Body of pancreas (tissue), 4 donors: ENCODE results near the gene PTPRN2. TPM values are rescaled to one million over a fixed set of nuclear protein-coding genes. Genes with fewer than 3 reads are reported as not detected.

Experiments used
- ATAC-seq: fragments of 150-250 bp; one replicate; pipeline ENCODE4 v1.9.1; 2016
- DNase-seq, 4 donors: peaks; one replicate each; pipeline ENCODE4 v3.0.0-alpha.2; 2019
- H3K27ac ChIP-seq, 4 donors: fragments of 200-600 bp; sonication (generic); 1 replicate in 3 of 4; 2 replicates in 1 of 4; pipeline versions ENCODE4 v1.5.1 to v1.6.1; 2016 to 2019; ENCODE audit warnings: mild to moderate bottlenecking in 1 of 4, mixed read lengths in 1 of 4, moderate library complexity in 1 of 4
- H3K27me3 ChIP-seq, 2 donors: fragments of 200-600 bp; sonication (generic); one replicate each; pipeline ENCODE4 v1.6.0; 2016; ENCODE audit warnings: mild to moderate bottlenecking in 1 of 2
- H3K36me3 ChIP-seq, 2 donors: fragments of 200-600 bp; sonication (generic); replicated peaks in 1 of 2; 2 replicates each; pipeline ENCODE4 v1.5.1; 2016; ENCODE audit warnings: low read depth in 2 of 2; ENCODE audit not compliant: insufficient read depth in 1 of 2
- H3K4me1 ChIP-seq: fragments of 200-600 bp; sonication (generic); one replicate; pipeline ENCODE4 v1.6.0; 2016
- H3K4me3 ChIP-seq, 2 donors: fragments of 200-600 bp; sonication (generic); 1 replicate in 1 of 2; 2 replicates in 1 of 2; pipeline ENCODE4 v1.5.1; 2016 to 2019
- H3K9me3 ChIP-seq, 3 donors: fragments of 200-600 bp; sonication (generic); 1 replicate in 2 of 3; 2 replicates in 1 of 3; pipeline ENCODE4 v1.5.1; 2016
- POLR2A ChIP-seq, 3 donors: fragments of 450-650 bp; IDR thresholded peaks; one replicate each; pipeline ENCODE4 v1.6.1; 2016; ENCODE audit warnings: antibody characterized with exemption in 3 of 3, mild to moderate bottlenecking in 2 of 3
- WGBS, 2 donors: methylation state at CpG; one replicate each; pipeline ENCODE4 v1.1.5; 2017; 5-methylcytosine and 5-hydroxymethylcytosine counted together
- intact Hi-C: fragments of 100-400 bp; cut with DNase I; formaldehyde crosslinking; loops from one replicate; pipeline ENCODE4 v1.15.1; 2023
- total RNA-seq, 2 donors: library from RNA; depleted of rRNA; stranded (reverse); fragments of >200 nt; gene quantifications; one replicate each; pipeline ENCODE4 v1.1.0, GENCODE V29; 2016
- TF ChIP-seq, protein P1 (sequence below), 7 experiments: fragments of 450-650 bp in 4 of 7; fragments of 200-600 bp in 3 of 7; sonication (generic) in 3 of 7; IDR thresholded peaks; one replicate each; pipeline ENCODE4 v1.5.1; 2016 to 2019; ENCODE audit warnings: antibody characterized with exemption in 7 of 7

Gene PTPRN2
- total RNA-seq, 2 donors from 2014 or later = 31.6 to 76.1 TPM

DNA sequence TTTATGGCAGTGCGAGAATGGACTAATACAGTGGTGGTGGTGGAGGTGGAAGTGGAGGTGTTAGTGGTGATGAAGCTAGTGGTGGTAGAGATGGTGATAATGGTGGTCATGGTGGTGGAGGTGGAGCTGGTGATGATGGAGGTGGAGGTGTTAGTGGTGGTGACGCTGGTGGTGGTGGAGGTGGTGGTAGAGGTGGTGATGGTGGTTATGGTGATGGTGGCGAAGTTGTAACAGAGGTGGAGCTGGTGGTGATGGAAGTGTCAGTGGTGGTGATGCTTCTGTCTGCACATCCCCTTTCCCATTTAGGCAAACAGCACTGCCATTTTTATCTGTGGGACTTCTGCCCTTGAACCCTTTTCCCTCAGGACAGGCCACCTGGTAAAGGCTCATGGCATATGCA lies 7.4 kb upstream of the PTPRN2 start:
- peak; percentile 48 for ATAC-seq
- 61 to 67% methylated on average over 3 of the region's 3 CpGs for WGBS, 2 donors
- no peaks in the 10 kb centered on the region for H3K27me3 ChIP-seq
- H3K4me3 ChIP-seq = no peak overlapping the region
- H3K9me3 ChIP-seq = peaks cover 0 to 6% (median 0%) of the 10 kb centered on the region in 3 donors
- DNase-seq = no peak
- intact Hi-C loops = no loop called here
- H3K36me3 ChIP-seq = no peaks in the 10 kb centered on the region
- no peaks in the 10 kb centered on the region for H3K4me1 ChIP-seq
- TF ChIP-seq POLR2A (IDR thresholded peaks at IDR 0.05) = no peak
- TF ChIP-seq, protein P1, sequence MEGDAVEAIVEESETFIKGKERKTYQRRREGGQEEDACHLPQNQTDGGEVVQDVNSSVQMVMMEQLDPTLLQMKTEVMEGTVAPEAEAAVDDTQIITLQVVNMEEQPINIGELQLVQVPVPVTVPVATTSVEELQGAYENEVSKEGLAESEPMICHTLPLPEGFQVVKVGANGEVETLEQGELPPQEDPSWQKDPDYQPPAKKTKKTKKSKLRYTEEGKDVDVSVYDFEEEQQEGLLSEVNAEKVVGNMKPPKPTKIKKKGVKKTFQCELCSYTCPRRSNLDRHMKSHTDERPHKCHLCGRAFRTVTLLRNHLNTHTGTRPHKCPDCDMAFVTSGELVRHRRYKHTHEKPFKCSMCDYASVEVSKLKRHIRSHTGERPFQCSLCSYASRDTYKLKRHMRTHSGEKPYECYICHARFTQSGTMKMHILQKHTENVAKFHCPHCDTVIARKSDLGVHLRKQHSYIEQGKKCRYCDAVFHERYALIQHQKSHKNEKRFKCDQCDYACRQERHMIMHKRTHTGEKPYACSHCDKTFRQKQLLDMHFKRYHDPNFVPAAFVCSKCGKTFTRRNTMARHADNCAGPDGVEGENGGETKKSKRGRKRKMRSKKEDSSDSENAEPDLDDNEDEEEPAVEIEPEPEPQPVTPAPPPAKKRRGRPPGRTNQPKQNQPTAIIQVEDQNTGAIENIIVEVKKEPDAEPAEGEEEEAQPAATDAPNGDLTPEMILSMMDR (IDR thresholded peaks at IDR 0.05) = no peak
- no peak overlapping the region for H3K27ac ChIP-seq

DNA sequence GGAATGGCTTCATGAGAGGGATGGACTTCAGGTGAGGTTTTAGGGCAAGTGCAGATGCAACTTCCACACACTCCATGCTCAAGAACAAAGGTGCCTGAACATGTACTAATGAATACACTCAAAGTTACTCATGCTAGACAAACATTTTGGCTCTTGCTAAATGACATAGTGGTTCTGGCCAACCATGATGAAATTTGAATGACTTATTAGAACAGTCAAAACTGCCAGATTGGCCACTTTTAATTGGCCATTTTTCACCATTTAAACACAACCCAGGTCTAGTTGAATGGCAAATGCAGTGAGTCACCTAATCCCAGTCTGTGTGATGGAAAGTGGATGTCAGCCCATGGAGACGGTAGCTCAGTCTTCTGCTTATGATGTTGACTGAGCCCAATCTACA lies 4.9 kb upstream of the PTPRN2 start:
- ATAC-seq (no peak), DNase-seq (no peak)
- peaks cover 5% of the 10 kb centered on the region for H3K4me1 ChIP-seq
- H3K4me3 ChIP-seq = no peak overlapping the region
- intact Hi-C loops = no loop called here
- WGBS, 2 donors = 100% methylated on average over 1 of the region's 1 CpG
- no peak for TF ChIP-seq POLR2A (IDR thresholded peaks at IDR 0.05)
- TF ChIP-seq, protein P1 (IDR thresholded peaks at IDR 0.05) = no peak
- H3K9me3 ChIP-seq = peaks cover 0 to 6% (median 0%) of the 10 kb centered on the region in 3 donors
- no peaks in the 10 kb centered on the region for H3K27me3 ChIP-seq
- H3K36me3 ChIP-seq = no peaks in the 10 kb centered on the region
- H3K27ac ChIP-seq = no peak overlapping the region

DNA sequence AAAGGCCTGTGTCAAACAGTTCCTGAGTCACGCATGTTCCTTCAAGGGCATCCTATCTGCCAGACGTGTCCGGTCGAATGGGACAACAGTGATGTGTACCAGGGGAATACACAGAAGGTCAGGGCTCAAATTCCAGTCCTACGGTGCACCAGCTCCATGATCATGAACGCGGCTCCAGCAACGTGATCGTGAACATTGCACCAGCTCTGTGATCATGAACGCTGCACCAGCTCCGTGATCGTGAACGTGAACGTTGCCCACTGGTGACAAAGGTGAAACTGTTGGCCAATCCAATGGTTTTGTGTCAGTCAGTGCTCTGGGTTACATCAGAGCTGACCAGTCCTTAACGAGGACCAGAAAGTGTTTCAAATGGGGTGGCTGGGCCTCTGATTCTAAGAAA lies 4.3 kb upstream of the PTPRN2 start:
- no peak overlapping the region for H3K4me3 ChIP-seq
- WGBS, 2 donors = 85 to 86% methylated on average over 15 of the region's 15 CpGs
- peaks cover 5% of the 10 kb centered on the region for H3K4me1 ChIP-seq
- intact Hi-C loops = no loop called here
- DNase-seq (no peak), ATAC-seq (no peak)
- TF ChIP-seq, protein P1 (IDR thresholded peaks at IDR 0.05) = no peak
- TF ChIP-seq POLR2A (IDR thresholded peaks at IDR 0.05) = no peak
- no peaks in the 10 kb centered on the region for H3K36me3 ChIP-seq
- peaks cover 0 to 6% (median 0%) of the 10 kb centered on the region in 3 donors for H3K9me3 ChIP-seq
- H3K27me3 ChIP-seq = no peaks in the 10 kb centered on the region
- H3K27ac ChIP-seq = no peak overlapping the region

DNA sequence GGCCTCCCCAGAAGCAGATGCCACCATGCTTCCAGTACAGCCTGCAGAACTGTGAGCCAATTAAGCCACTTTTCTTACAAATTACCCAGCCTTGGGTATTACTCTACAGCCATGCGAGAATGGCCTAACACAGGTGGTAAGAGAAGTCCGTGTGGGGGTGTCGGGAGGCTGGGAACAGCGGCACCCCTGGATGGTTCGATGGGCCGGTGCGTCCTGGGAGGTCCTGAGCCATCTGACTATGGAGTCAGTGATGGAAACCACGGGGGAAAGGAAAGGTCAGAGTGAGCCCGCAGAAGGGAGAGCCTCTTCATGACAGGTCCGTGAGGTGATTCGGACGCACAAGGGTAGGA lies 2.5 kb upstream of the PTPRN2 start:
- DNase-seq = no peak

DNA sequence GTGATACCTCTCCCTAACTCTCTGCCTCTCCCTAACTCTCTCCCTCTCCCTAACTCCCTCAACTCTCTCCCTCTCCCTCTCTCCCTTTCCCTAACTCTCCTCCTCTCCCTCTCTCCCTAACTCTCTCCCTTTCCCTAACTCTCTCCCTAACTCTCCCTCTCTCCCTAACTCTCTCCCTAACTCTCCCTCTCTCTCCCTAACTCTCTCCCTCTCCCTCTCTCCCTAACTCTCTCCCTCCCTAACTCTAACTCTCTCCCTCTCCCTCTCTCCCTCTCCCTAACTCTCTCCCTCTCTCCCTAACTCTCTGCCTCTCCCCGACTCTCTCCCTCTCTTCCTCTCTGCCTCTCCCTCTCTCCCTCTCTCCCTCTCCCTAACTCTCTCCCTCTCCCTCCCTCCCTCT lies 2.0 kb upstream of the PTPRN2 start:
- no peaks in the 10 kb centered on the region for H3K27me3 ChIP-seq
- no peak overlapping the region for H3K4me3 ChIP-seq
- TF ChIP-seq, protein P1 (IDR thresholded peaks at IDR 0.05) = no peak
- TF ChIP-seq POLR2A (IDR thresholded peaks at IDR 0.05) = no peak
- H3K4me1 ChIP-seq = peaks cover 27% of the 10 kb centered on the region
- DNase-seq (no peak), ATAC-seq (no peak)
- WGBS, 2 donors = 71 to 92% methylated on average over 1 of the region's 1 CpG
- no peak overlapping the region for H3K27ac ChIP-seq
- peaks cover 0 to 6% (median 0%) of the 10 kb centered on the region in 3 donors for H3K9me3 ChIP-seq
- intact Hi-C loops = no loop called here
- H3K36me3 ChIP-seq = no peaks in the 10 kb centered on the region

More for the DNA sequence above, 2.5 kb upstream of the PTPRN2 start:
- Histone ChIP-seq H3K27ac (no peak overlapping the region), H3K27me3 (no peaks in the 10 kb centered on the region), H3K9me3 (peaks cover 0 to 6% (median 0%) of the 10 kb centered on the region in 3 donors), H3K4me3 (no peak overlapping the region), H3K4me1 (peaks cover 22% of the 10 kb centered on the region), H3K36me3 (no peaks in the 10 kb centered on the region)
- ATAC-seq = no peak
- intact Hi-C loops = no loop called here
- WGBS, 2 donors = 90 to 94% methylated on average over 12 of the region's 12 CpGs
- no peak for TF ChIP-seq POLR2A (IDR thresholded peaks at IDR 0.05)
- TF ChIP-seq, protein P1 (IDR thresholded peaks at IDR 0.05) = no peak
